H9 (cell line): Measurements from ENCODE around the gene NFATC1. TPM values are rescaled to one million over a fixed set of nuclear protein-coding genes. Genes with fewer than 3 reads are reported as not detected.

Experiments
- DNase-seq: peaks from one replicate; pipeline ENCODE4 v3.0.0-alpha.2; 2017
- H2AFZ ChIP-seq: one replicate; pipeline ENCODE4 v1.6.1; 2013; ENCODE audit warnings: mild to moderate bottlenecking, low read length, control low read depth, moderate library complexity
- H2AK5ac ChIP-seq: 2 replicates; pipeline ENCODE4 v1.6.1; 2013; ENCODE audit warnings: low read length, control low read depth, mixed read lengths; ENCODE audit not compliant: insufficient read length
- H2BK120ac ChIP-seq: one replicate; pipeline ENCODE4 v1.6.1; 2013; ENCODE audit warnings: low read depth, mild to moderate bottlenecking, low read length, control low read depth, inconsistent platforms; ENCODE audit not compliant: poor library complexity, severe bottlenecking
- H2BK12ac ChIP-seq: 2 replicates; pipeline ENCODE4 v1.6.1; 2013; ENCODE audit warnings: low read length, control low read depth, mixed read lengths, low read depth; ENCODE audit not compliant: insufficient read length
- H2BK15ac ChIP-seq: 2 replicates; pipeline ENCODE4 v1.6.1; 2013; ENCODE audit warnings: low read depth, low read length, control low read depth
- H2BK20ac ChIP-seq: one replicate; pipeline ENCODE4 v1.6.1; 2013; ENCODE audit warnings: low read depth, mild to moderate bottlenecking, low read length, control low read depth, inconsistent platforms; ENCODE audit not compliant: poor library complexity, severe bottlenecking
- H2BK5ac ChIP-seq: 2 replicates; pipeline ENCODE4 v1.6.1; 2013; ENCODE audit warnings: low read length, control low read depth, mixed read lengths; ENCODE audit not compliant: insufficient read length
- H3K14ac ChIP-seq: 2 replicates; pipeline ENCODE4 v1.6.1; 2013; ENCODE audit warnings: low read length, control low read depth; ENCODE audit not compliant: insufficient read depth
- H3K18ac ChIP-seq: 2 replicates; pipeline ENCODE4 v1.6.1; 2013; ENCODE audit warnings: low read depth, mild to moderate bottlenecking, mixed read lengths, low read length, control low read depth; ENCODE audit not compliant: insufficient read length
- H3K23ac ChIP-seq: 2 replicates; pipeline ENCODE4 v1.6.1; 2013; ENCODE audit warnings: low read length, control low read depth, mixed read lengths, low read depth; ENCODE audit not compliant: insufficient read length
- H3K23me2 ChIP-seq: 2 replicates; pipeline ENCODE4 v1.6.1; 2013; ENCODE audit warnings: low read depth, mild to moderate bottlenecking, mixed read lengths, low read length, control low read depth; ENCODE audit not compliant: insufficient read length, poor library complexity, severe bottlenecking
- H3K27ac ChIP-seq: 2 replicates; pipeline ENCODE4 v1.5.1; 2013; ENCODE audit warnings: low read length, control low read depth, mixed read lengths, low read depth; ENCODE audit not compliant: insufficient read length
- H3K27me3 ChIP-seq: 2 replicates; pipeline ENCODE4 v1.6.1; 2013; ENCODE audit warnings: low read length, control low read depth, inconsistent platforms; ENCODE audit not compliant: insufficient read depth
- H3K4ac ChIP-seq: 2 replicates; pipeline ENCODE4 v1.6.1; 2013; ENCODE audit warnings: low read depth, mild to moderate bottlenecking, control low read depth, inconsistent platforms, low read length, moderate library complexity
- H3K4me1 ChIP-seq: 2 replicates; pipeline ENCODE4 v1.6.1; 2013; ENCODE audit warnings: low read length, control low read depth, inconsistent platforms; ENCODE audit not compliant: insufficient read depth
- H3K4me2 ChIP-seq: 2 replicates; pipeline ENCODE4 v1.6.1; 2013; ENCODE audit warnings: low read length, control low read depth, mixed read lengths; ENCODE audit not compliant: insufficient read length, insufficient read depth
- H3K56ac ChIP-seq: 2 replicates; pipeline ENCODE4 v1.6.1; 2013; ENCODE audit warnings: low read depth, mild to moderate bottlenecking, mixed read lengths, low read length, control low read depth; ENCODE audit not compliant: insufficient read length
- H3K79me1 ChIP-seq: 2 replicates; pipeline ENCODE4 v1.6.1; 2013; ENCODE audit warnings: low read depth, mild to moderate bottlenecking, moderate library complexity, low read length, control low read depth, inconsistent platforms; ENCODE audit not compliant: insufficient read depth, poor library complexity, severe bottlenecking
- H3K79me2 ChIP-seq: 2 replicates; pipeline ENCODE4 v1.6.1; 2013; ENCODE audit warnings: low read length, control low read depth, inconsistent platforms; ENCODE audit not compliant: insufficient read depth
- H3K9ac ChIP-seq: 2 replicates; pipeline ENCODE4 v1.6.1; 2013; ENCODE audit warnings: low read length, control low read depth, mixed read lengths; ENCODE audit not compliant: insufficient read length; ENCODE audit errors: extremely low read depth
- H3K9me3 ChIP-seq: one replicate; pipeline ENCODE4 v1.6.1; 2013; ENCODE audit warnings: low read depth, low read length, inconsistent platforms; ENCODE audit not compliant: control insufficient read depth
- H3T11ph ChIP-seq: one replicate; pipeline ENCODE4 v1.6.1; 2013; ENCODE audit warnings: mild to moderate bottlenecking, low read length, control low read depth, inconsistent platforms
- H4K20me1 ChIP-seq: one replicate; pipeline ENCODE4 v1.6.1; 2013; ENCODE audit not compliant: control insufficient read depth, insufficient read length, insufficient read depth
- H4K5ac ChIP-seq: 2 replicates; pipeline ENCODE4 v1.6.1; 2013; ENCODE audit warnings: low read depth, mild to moderate bottlenecking, mixed read lengths, low read length, control low read depth; ENCODE audit not compliant: insufficient read length
- H4K8ac ChIP-seq: replicated peaks from 2 replicates; pipeline ENCODE4 v1.6.1; 2013; ENCODE audit warnings: low read length, control low read depth, mixed read lengths, low read depth; ENCODE audit not compliant: insufficient read length
- H4K91ac ChIP-seq: 2 replicates; pipeline ENCODE4 v1.6.1; 2013; ENCODE audit warnings: low read depth, mild to moderate bottlenecking, moderate library complexity, mixed read lengths, low read length, control low read depth; ENCODE audit not compliant: insufficient read length
- H3K27ac Mint-ChIP-seq, 3 experiments: 2 replicates in 2 of 3; 3 replicates in 1 of 3; pipeline ENCODE4 v1.8.0; 2020 to 2021; ENCODE audit warnings: mixed read lengths in 3 of 3, mild to moderate bottlenecking in 1 of 3, moderate library complexity in 1 of 3
- H3K27me3 Mint-ChIP-seq: 2 replicates; pipeline ENCODE4 v1.8.0; 2021; ENCODE audit warnings: low read depth, mild to moderate bottlenecking, moderate library complexity, mixed read lengths
- H3K36me3 Mint-ChIP-seq, 3 experiments: 2 replicates in 2 of 3; 3 replicates in 1 of 3; pipeline ENCODE4 v1.8.0; 2020 to 2021; ENCODE audit warnings: low read depth in 3 of 3, mixed read lengths in 3 of 3; ENCODE audit not compliant: insufficient read depth in 1 of 3
- H3K4me1 Mint-ChIP-seq, 2 experiments: 2 replicates each; pipeline ENCODE4 v1.8.0; 2020; ENCODE audit warnings: mixed read lengths in 2 of 2
- H3K4me3 Mint-ChIP-seq, 2 experiments: 2 replicates in 1 of 2; 3 replicates in 1 of 2; pipeline ENCODE4 v1.8.0; 2020 to 2021; ENCODE audit warnings: mild to moderate bottlenecking in 2 of 2, mixed read lengths in 2 of 2, moderate library complexity in 1 of 2
- H3K9me3 Mint-ChIP-seq, 2 experiments: 2 replicates in 1 of 2; 3 replicates in 1 of 2; pipeline ENCODE4 v1.8.0; 2020; ENCODE audit warnings: mild to moderate bottlenecking in 2 of 2, mixed read lengths in 2 of 2, moderate library complexity in 1 of 2
- WGBS: extraction: QIAGEN DNeasy Blood & Tissue Kit; methylation state at CpG from one replicate; pipeline ENCODE4 v1.1.7; 2013; ENCODE audit warnings: missing lambda C conversion rate, low lambda C conversion rate, mixed read lengths; ENCODE audit not compliant: insufficient read length; ENCODE audit errors: extremely low coverage; 5-methylcytosine and 5-hydroxymethylcytosine counted together
- total RNA-seq: library from RNA; stranded (reverse); gene quantifications from 2 replicates; pipeline ENCODE4 v1.2.1, GENCODE V29; 2021
- TF ChIP-seq, protein P1 (sequence below): fragments of 200-600 bp; sonication (generic); conservative IDR thresholded peaks from 3 replicates; pipeline ENCODE4 v1.8.0; 2021; ENCODE audit warnings: antibody characterized with exemption, mild to moderate bottlenecking

Gene NFATC1
- total RNA-seq, 1 experiment from 2014 or later, result 5.5 TPM

DNA sequence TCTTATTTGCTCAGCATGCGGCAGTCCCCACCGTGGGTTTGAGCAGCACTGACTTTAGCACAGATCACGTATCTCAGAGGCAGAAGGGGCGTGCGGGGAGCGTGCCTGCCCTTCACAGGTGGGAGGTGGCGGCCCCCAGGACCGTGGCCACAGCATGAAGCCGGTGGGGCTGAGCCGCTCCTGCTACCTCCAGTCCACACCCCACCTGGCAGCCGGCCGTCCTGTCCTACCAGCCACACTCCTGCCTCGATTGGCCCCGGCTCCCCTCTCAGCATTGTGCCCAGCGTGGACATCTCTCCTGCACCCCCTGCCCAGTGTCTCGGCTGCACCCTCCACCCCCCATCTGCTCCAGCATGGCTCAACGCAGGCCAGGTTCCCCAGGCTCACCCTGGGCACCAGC, 73.6 kb downstream of the NFATC1 start:
- Histone ChIP-seq H3T11ph (no peak overlapping the region), H3K9me3 (no peaks in the 10 kb centered on the region), H2AK5ac (no peak overlapping the region), H3K9ac (no peak overlapping the region), H3K79me2 (no peaks in the 10 kb centered on the region), H3K27me3 (no peaks in the 10 kb centered on the region), H3K23ac (no peak overlapping the region), H4K91ac (no peak overlapping the region), H3K14ac (no peak overlapping the region), H3K4me1 (no peaks in the 10 kb centered on the region), H3K4me2 (no peak overlapping the region), H3K23me2 (no peaks in the 10 kb centered on the region), H3K79me1 (no peaks in the 10 kb centered on the region), H3K18ac (no peak overlapping the region), H2BK12ac (no peak overlapping the region), H2BK15ac (no peak overlapping the region), H4K8ac (no peak overlapping the region), H2AFZ (no peak overlapping the region), H2BK20ac (no peak overlapping the region), H2BK5ac (no peak overlapping the region), H4K20me1 (no peaks in the 10 kb centered on the region), H3K27ac (no peak overlapping the region), H4K5ac (no peak overlapping the region), H2BK120ac (no peak overlapping the region), H3K56ac (no peak overlapping the region), H3K4ac (no peak overlapping the region)
- H3K27me3 Mint-ChIP-seq, result no peaks in the 10 kb centered on the region
- TF ChIP-seq, protein P1, sequence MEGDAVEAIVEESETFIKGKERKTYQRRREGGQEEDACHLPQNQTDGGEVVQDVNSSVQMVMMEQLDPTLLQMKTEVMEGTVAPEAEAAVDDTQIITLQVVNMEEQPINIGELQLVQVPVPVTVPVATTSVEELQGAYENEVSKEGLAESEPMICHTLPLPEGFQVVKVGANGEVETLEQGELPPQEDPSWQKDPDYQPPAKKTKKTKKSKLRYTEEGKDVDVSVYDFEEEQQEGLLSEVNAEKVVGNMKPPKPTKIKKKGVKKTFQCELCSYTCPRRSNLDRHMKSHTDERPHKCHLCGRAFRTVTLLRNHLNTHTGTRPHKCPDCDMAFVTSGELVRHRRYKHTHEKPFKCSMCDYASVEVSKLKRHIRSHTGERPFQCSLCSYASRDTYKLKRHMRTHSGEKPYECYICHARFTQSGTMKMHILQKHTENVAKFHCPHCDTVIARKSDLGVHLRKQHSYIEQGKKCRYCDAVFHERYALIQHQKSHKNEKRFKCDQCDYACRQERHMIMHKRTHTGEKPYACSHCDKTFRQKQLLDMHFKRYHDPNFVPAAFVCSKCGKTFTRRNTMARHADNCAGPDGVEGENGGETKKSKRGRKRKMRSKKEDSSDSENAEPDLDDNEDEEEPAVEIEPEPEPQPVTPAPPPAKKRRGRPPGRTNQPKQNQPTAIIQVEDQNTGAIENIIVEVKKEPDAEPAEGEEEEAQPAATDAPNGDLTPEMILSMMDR, result no peak
- no peak for DNase-seq
- H3K4me1 Mint-ChIP-seq, result peaks cover 7 to 22% of the 10 kb centered on the region in 2 experiments
- no CpG with 5 or more reads among the region's 17 CpGs for WGBS
- H3K27ac Mint-ChIP-seq, result no peak overlapping the region
- no peaks in the 10 kb centered on the region for H3K9me3 Mint-ChIP-seq
- H3K36me3 Mint-ChIP-seq, result 0 out of 7 replicates have a peak, but pooled peaks cover 0 to 4% (median 2%) of the 10 kb centered on the region in 3 experiments
- no peak overlapping the region for H3K4me3 Mint-ChIP-seq
